HepG2 (cell line): ENCODE data around the gene MMP8.

Source experiments
- ATAD3A ChIP-seq: sonication (generic); formaldehyde crosslinking; IDR thresholded peaks from 2 replicates; pipeline ENCODE4 v1.4.0; 2020; ENCODE audit warnings: missing genetic modification reagents
- CC2D1A ChIP-seq: sonication (generic); formaldehyde crosslinking; IDR thresholded peaks from 2 replicates; pipeline ENCODE4 v1.8.1; 2023; ENCODE audit warnings: mild to moderate bottlenecking, missing genetic modification reagents
- CEBPB ChIP-seq: IDR thresholded peaks from 2 replicates; pipeline ENCODE4 v1.6.1; 2011; ENCODE audit warnings: low read depth, low read length, improper control_type of control experiment, borderline replicate concordance
- CTCF ChIP-seq: sonication (generic); formaldehyde crosslinking; IDR thresholded peaks from 2 replicates; pipeline ENCODE4 v1.5.0; 2020; ENCODE audit warnings: mild to moderate bottlenecking, missing genetic modification reagents, moderate library complexity
- ELF1 ChIP-seq: sonication (generic); formaldehyde crosslinking; IDR thresholded peaks from 2 replicates; pipeline ENCODE4 v1.4.0; 2020; ENCODE audit warnings: missing genetic modification reagents
- EZH2 ChIP-seq: conservative IDR thresholded peaks from 2 replicates; pipeline ENCODE4 v1.6.1; 2012; ENCODE audit warnings: mild to moderate bottlenecking, low read depth, low read length, moderate library complexity
- HOXA3 ChIP-seq: sonication (generic); formaldehyde crosslinking; IDR thresholded peaks from 2 replicates; pipeline ENCODE4 v1.5.0; 2020; ENCODE audit warnings: missing genetic modification reagents
- PHB2 ChIP-seq: fragments of 450-650 bp; IDR thresholded peaks from 2 replicates; pipeline ENCODE4 v1.6.1; 2018; ENCODE audit not compliant: partially characterized antibody
- RFX5 ChIP-seq: IDR thresholded peaks from 2 replicates; pipeline ENCODE4 v1.6.1; 2011; ENCODE audit warnings: low read depth, low read length, improper control_type of control experiment
- TAF1 ChIP-seq: sonication (generic); formaldehyde crosslinking; IDR thresholded peaks from 2 replicates; pipeline ENCODE4 v1.4.0; 2020; ENCODE audit warnings: missing genetic modification reagents
- ZBTB10 ChIP-seq: sonication (generic); formaldehyde crosslinking; IDR thresholded peaks from 2 replicates; pipeline ENCODE4 v1.4.0; 2020; ENCODE audit warnings: missing genetic modification reagents, borderline replicate concordance
- ZNF569 ChIP-seq: sonication (generic); formaldehyde crosslinking; IDR thresholded peaks from 2 replicates; pipeline ENCODE4 v1.5.0; 2020; ENCODE audit warnings: mild to moderate bottlenecking, missing genetic modification reagents, moderate library complexity, borderline replicate concordance

DNA sequence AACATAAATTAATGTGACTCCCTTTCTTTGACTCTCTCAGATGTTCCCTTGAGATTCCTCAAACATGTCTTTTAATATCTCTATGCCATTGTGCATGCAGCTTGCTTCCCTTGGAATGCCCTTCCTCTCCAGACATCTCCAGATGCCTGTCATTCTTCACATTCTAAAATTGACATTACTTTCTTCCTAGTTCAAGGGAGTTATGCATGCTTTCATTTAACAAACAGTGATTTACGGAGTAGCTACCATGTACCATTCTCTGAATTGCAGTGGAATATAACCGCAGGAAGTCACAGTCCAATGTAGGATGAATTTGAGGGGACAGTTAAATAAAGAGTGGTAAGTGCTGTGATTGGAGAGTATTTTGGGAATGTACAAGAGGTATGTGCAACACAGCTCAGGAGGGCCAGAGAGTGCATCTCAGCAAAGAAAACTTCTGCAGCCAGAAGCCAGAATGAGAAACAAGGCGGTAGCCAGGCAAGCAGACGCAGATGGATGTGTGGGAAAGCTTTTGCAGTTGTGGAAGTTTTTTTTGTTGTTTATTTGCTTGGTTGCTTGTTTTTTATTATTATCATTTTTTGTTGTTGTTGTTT is 37.0 kb upstream of the MMP8 start:
- no peak for TF ChIP-seq ELF1 (CRISPR knock-in tag)
- TF ChIP-seq ZBTB10, result no peak
- TF ChIP-seq RFX5, result no peak
- TF ChIP-seq HOXA3 (CRISPR knock-in tag), result no peak
- TF ChIP-seq PHB2, result no peak
- TF ChIP-seq ZNF569 (CRISPR knock-in tag), result no peak
- TF ChIP-seq CEBPB, result no peak
- no peak for TF ChIP-seq CTCF (CRISPR knock-in tag)
- TF ChIP-seq EZH2, result no peak
- no peak for TF ChIP-seq TAF1 (CRISPR knock-in tag)
- TF ChIP-seq CC2D1A (CRISPR knock-in tag), result no peak
- no peak for TF ChIP-seq ATAD3A
